Myocyte (in vitro differentiated cells): ENCODE results near the gene UBA52. TPM values are rescaled to one million over a fixed set of nuclear protein-coding genes. Genes with fewer than 3 reads are reported as not detected.

Experiments
- DNase-seq: peaks from one replicate; pipeline ENCODE4 v3.0.0-alpha.2; 2012; ENCODE audit warnings: low read depth
- total RNA-seq: library from RNA; depleted of rRNA; stranded (reverse); fragments of >200 nt; gene quantifications from 2 replicates; pipeline ENCODE4 v1.2.3, GENCODE V29; 2014

UBA52 gene
- total RNA-seq, 1 donor from 2014 or later, result 699 TPM

GRCh38 chr19:18607226-18608101 is 35.8 kb downstream of the UBA52 start:
- no peak for DNase-seq

- no peak for DNase-seq
Observed at GRCh38 chr19:18608102-18608804, 36.6 kb downstream of the UBA52 start.

- no peak for DNase-seq
Observed at GRCh38 chr19:18608805-18609716, 37.4 kb downstream of the UBA52 start.

- no peak for DNase-seq
Observed at GRCh38 chr19:18609717-18610051, 38.0 kb downstream of the UBA52 start.

GRCh38 chr19:18610245-18610555 is 38.5 kb downstream of the UBA52 start:
- no peak for DNase-seq

GRCh38 chr19:18610556-18611326 is 39.1 kb downstream of the UBA52 start:
- DNase-seq, result no peak

- DNase-seq, result no peak
Observed at GRCh38 chr19:18611327-18612050, 39.8 kb downstream of the UBA52 start.

- DNase-seq, result no peak
Observed at GRCh38 chr19:18612051-18612771, 40.6 kb downstream of the UBA52 start.

GRCh38 chr19:18612772-18613588 is 41.3 kb downstream of the UBA52 start, which contains the start of gene TMEM59L:
Gene TMEM59L (plus strand): TSS chr19:18612870. CDS start chr19:18612959, 89 bp downstream.
- no peak for DNase-seq

- no peak for DNase-seq
Observed at GRCh38 chr19:18613589-18614234, 42.1 kb downstream of the UBA52 start.

GRCh38 chr19:18616023-18616422 is 44.4 kb downstream of the UBA52 start:
- no peak for DNase-seq

GRCh38 chr19:18617562-18617961 is 45.9 kb downstream of the UBA52 start:
- DNase-seq, result no peak

- DNase-seq, result no peak
Observed at GRCh38 chr19:18618236-18618635, 46.6 kb downstream of the UBA52 start.

- DNase-seq, result no peak
Observed at GRCh38 chr19:18620311-18620710, 48.7 kb downstream of the UBA52 start.

- no peak for DNase-seq
Observed at GRCh38 chr19:18620902-18621301, 49.2 kb downstream of the UBA52 start.

- DNase-seq, result no peak
Observed at GRCh38 chr19:18626906-18627305, 55.2 kb downstream of the UBA52 start.
